Activated CD4-positive, alpha-beta T cell treated with anti-CD3 and anti-CD28 coated beads, Interleukin-10, Interleukin-2, amounts not matched to agents 100 ng/mL and 50 ng/mL, durations not matched to agents 16 hours and 8 hours (primary cell): Measurements from ENCODE around the gene RXRA.

Experiments used
- DNase-seq: peaks from one replicate; pipeline ENCODE4 v3.0.0-alpha.2; 2020

The RXRA gene

GRCh38 chr9:134477927-134478326 is 151.7 kb downstream of the RXRA start:
- no peak for DNase-seq

GRCh38 chr9:134481762-134482161 is 155.5 kb downstream of the RXRA start:
- no peak for DNase-seq

GRCh38 chr9:134482226-134482625 is 156.0 kb downstream of the RXRA start:
- DNase-seq, result no peak

GRCh38 chr9:134483361-134484184 is 157.3 kb downstream of the RXRA start:
- DNase-seq, result no peak

GRCh38 chr9:134484479-134484878 is 158.2 kb downstream of the RXRA start:
- DNase-seq, result no peak

- no peak for DNase-seq
These were observed 159.4 kb downstream of the RXRA start for GRCh38 chr9:134485653-134486052.

GRCh38 chr9:134486143-134486591 is 159.9 kb downstream of the RXRA start:
- no peak for DNase-seq

- DNase-seq, result no peak
These were observed 160.3 kb downstream of the RXRA start for GRCh38 chr9:134486596-134486995.
